Activated T-cell treated with anti-CD3 and anti-CD28 coated beads, Interleukin-2, amount 50 U/mL, for 4 hours (primary cell): ENCODE data around the gene LIN7B. TPM values are rescaled to one million over a fixed set of nuclear protein-coding genes. Genes with fewer than 3 reads are reported as not detected.

ENCODE experiments used
- ATAC-seq, 2 donors: fragments of 200-7000 bp; cut with Tn5 transposase; one replicate each; pipeline ENCODE4 v1.10.0; 2021
- DNase-seq: peaks from one replicate; pipeline ENCODE4 v3.0.0-alpha.2; 2020
- H3K27me3 Mint-ChIP-seq: one replicate; pipeline ENCODE4 v1.8.0; 2021; ENCODE audit warnings: low read depth, mixed read lengths
- H3K36me3 Mint-ChIP-seq: one replicate; pipeline ENCODE4 v1.8.0; 2022; ENCODE audit warnings: mixed read lengths; ENCODE audit not compliant: insufficient read depth
- H3K4me1 Mint-ChIP-seq: one replicate; pipeline ENCODE4 v1.8.0; 2021; ENCODE audit warnings: low read depth, mixed read lengths
- H3K4me3 Mint-ChIP-seq: one replicate; pipeline ENCODE4 v1.8.0; 2021; ENCODE audit warnings: mild to moderate bottlenecking, moderate library complexity, mixed read lengths
- H3K9me3 Mint-ChIP-seq: one replicate; pipeline ENCODE4 v1.8.0; 2021; ENCODE audit warnings: mixed read lengths
- total RNA-seq, 3 donors: library from RNA; stranded (reverse); gene quantifications; one replicate each; pipeline ENCODE4 v1.2.1, GENCODE V29; 2021

The LIN7B gene
- total RNA-seq, 3 donors from 2014 or later: 4.0 to 6.3 (median 4.2) TPM

GRCh38 chr19:49106648-49107135 is 7.5 kb upstream of the LIN7B start:
- ATAC-seq: peak; percentile 64 to 77
- no peaks in the 10 kb centered on the region for H3K27me3 Mint-ChIP-seq
- peaks cover 35% of the 10 kb centered on the region for H3K36me3 Mint-ChIP-seq
- no peaks in the 10 kb centered on the region for H3K9me3 Mint-ChIP-seq
- peaks cover 2% of the 10 kb centered on the region for H3K4me1 Mint-ChIP-seq
- H3K4me3 Mint-ChIP-seq: no peak overlapping the region
- DNase-seq: peak; percentile 63

DNA sequence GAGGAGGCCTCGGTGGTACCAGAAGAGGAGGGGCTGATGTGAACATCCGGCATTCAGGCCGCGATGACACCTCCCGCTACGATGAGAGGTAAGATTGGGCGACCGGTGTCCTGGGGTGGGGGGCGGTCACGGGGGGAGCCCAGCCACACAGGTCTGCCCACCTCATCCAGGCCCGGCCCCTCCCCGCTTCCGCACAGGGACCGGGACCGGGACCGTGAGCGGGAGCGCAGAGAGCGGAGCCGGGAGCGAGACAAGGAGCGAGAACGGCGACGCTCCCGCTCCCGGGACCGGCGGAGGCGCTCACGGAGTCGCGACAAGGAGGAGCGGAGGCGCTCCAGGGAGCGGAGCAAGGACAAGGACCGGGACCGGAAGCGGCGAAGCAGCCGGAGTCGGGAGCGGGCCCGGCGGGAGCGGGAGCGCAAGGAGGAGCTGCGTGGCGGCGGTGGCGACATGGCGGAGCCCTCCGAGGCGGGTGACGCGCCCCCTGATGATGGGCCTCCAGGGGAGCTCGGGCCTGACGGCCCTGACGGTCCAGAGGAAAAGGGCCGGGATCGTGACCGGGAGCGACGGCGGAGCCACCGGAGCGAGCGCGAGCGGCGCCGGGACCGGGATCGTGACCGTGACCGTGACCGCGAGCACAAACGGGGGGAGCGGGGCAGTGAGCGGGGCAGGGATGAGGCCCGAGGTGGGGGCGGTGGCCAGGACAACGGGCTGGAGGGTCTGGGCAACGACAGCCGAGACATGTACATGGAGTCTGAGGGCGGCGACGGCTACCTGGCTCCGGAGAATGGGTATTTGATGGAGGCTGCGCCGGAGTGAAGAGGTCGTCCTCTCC is 6.3 kb upstream of the LIN7B start:
- no peak for DNase-seq
- no peaks in the 10 kb centered on the region for H3K9me3 Mint-ChIP-seq
- H3K27me3 Mint-ChIP-seq: no peaks in the 10 kb centered on the region
- peaks cover 33% of the 10 kb centered on the region for H3K36me3 Mint-ChIP-seq
- ATAC-seq: no peak
- H3K4me1 Mint-ChIP-seq: peaks cover 2% of the 10 kb centered on the region
- no peak overlapping the region for H3K4me3 Mint-ChIP-seq

- DNase-seq: no peak
- H3K36me3 Mint-ChIP-seq: peaks cover 33% of the 10 kb centered on the region
- H3K4me1 Mint-ChIP-seq: peaks cover 11% of the 10 kb centered on the region
- no peaks in the 10 kb centered on the region for H3K9me3 Mint-ChIP-seq
- H3K4me3 Mint-ChIP-seq: no peak overlapping the region
- ATAC-seq: no peak
- no peaks in the 10 kb centered on the region for H3K27me3 Mint-ChIP-seq
These were observed 5.1 kb upstream of the LIN7B start for GRCh38 chr19:49109051-49109450.

DNA sequence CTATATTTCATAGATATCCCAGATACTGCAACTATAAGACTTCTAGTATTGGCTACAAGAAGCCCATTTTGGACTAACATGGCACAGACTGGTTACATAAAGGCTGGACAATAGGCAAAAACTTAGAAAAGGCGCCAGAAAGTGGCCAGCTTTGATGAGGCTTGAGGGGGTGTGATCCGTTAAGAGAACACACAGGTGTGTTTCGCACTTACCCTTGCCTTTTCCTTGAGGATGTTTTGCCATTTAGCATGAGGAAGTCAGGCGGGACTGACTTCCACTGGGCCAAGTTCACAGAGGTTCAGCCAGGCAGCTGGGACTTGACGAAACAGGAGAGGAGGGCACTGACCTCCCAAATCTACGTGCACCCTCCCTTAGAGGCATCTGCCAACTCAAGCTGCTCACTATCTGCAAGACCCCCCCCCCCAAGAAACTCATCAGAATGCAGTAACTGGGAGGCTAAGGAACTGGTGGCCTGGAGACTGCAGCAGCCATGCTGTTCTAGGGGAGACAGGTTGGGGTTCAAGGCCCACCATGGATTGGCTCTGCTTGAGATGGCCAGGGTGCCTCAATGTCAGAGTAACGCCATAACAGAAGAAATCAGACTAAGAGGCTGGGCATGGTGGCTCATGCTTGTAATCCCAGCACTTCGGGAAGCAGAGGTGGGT is 4.5 kb upstream of the LIN7B start:
- H3K4me3 Mint-ChIP-seq: no peak overlapping the region
- H3K4me1 Mint-ChIP-seq: peaks cover 11% of the 10 kb centered on the region
- no peak for DNase-seq
- peaks cover 33% of the 10 kb centered on the region for H3K36me3 Mint-ChIP-seq
- ATAC-seq: no peak
- H3K9me3 Mint-ChIP-seq: no peaks in the 10 kb centered on the region
- no peaks in the 10 kb centered on the region for H3K27me3 Mint-ChIP-seq

DNA sequence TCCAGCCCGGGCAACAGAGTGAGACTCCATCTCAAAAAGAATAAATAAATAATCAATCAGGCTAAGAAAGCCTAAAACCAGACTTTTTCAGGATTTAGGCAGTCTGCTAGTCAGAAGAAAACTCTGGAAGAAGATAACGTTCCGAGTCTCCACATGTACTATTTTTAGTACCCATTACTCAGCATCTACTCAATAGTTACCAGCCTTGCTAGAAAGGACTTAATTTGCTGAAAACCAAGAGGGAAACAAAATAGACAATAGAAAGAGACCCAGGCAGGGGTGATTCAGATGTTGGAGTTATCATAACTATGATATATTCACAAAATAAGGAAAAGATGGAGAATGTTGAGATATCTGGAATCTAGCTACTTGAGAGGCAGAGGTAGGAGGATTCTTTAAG is 3.6 kb upstream of the LIN7B start:
- ATAC-seq (no peak), DNase-seq (no peak)
- peaks cover 26% of the 10 kb centered on the region for H3K36me3 Mint-ChIP-seq
- H3K4me3 Mint-ChIP-seq: no peak overlapping the region
- no peaks in the 10 kb centered on the region for H3K9me3 Mint-ChIP-seq
- H3K4me1 Mint-ChIP-seq: peaks cover 15% of the 10 kb centered on the region
- H3K27me3 Mint-ChIP-seq: no peaks in the 10 kb centered on the region

- Mint-ChIP-seq H3K4me1 (peaks cover 17% of the 10 kb centered on the region), H3K9me3 (no peaks in the 10 kb centered on the region), H3K27me3 (no peaks in the 10 kb centered on the region), H3K36me3 (peaks cover 22% of the 10 kb centered on the region), H3K4me3 (no peak overlapping the region)
- ATAC-seq (no peak), DNase-seq (no peak)
These were observed 2.8 kb upstream of the LIN7B start for GRCh38 chr19:49111218-49111998.

- DNase-seq (peak; percentile 52), ATAC-seq (no peak)
- no peaks in the 10 kb centered on the region for H3K9me3 Mint-ChIP-seq
- no peaks in the 10 kb centered on the region for H3K27me3 Mint-ChIP-seq
- H3K4me3 Mint-ChIP-seq: peak overlapping the region; percentile 76
- peaks cover 33% of the 10 kb centered on the region for H3K4me1 Mint-ChIP-seq
- no peaks in the 10 kb centered on the region for H3K36me3 Mint-ChIP-seq
These were observed 627 bp downstream of the LIN7B start for GRCh38 chr19:49114630-49115363.

DNA sequence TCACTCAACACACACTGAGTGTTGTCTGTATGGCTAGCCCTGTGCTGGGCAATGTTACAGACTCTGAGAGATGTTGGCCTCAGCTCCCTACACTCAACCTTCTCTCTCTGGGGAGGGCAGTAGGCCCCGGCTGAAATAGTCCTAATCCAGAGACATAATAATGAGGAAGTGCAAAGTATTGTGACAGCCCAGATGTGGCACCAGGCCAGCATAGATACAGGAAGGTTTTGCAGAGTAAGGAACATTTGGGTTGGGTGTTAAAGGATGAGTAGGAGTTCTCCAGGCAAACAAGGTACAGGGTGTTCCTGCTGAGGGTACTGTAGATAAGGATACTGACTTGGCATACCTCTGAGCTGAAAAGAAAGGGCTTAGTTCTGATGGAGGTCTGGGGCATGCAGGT is 2.4 kb downstream of the LIN7B start:
- Mint-ChIP-seq H3K9me3 (no peaks in the 10 kb centered on the region), H3K27me3 (peaks cover 4% of the 10 kb centered on the region), H3K36me3 (no peaks in the 10 kb centered on the region), H3K4me1 (peaks cover 41% of the 10 kb centered on the region), H3K4me3 (peak overlapping the region; percentile 81)
- DNase-seq (no peak), ATAC-seq (no peak)

- no peaks in the 10 kb centered on the region for H3K36me3 Mint-ChIP-seq
- no peaks in the 10 kb centered on the region for H3K9me3 Mint-ChIP-seq
- DNase-seq (no peak), ATAC-seq (no peak)
- H3K4me3 Mint-ChIP-seq: peak overlapping the region; percentile 81
- H3K4me1 Mint-ChIP-seq: peaks cover 41% of the 10 kb centered on the region
- peaks cover 4% of the 10 kb centered on the region for H3K27me3 Mint-ChIP-seq
These were observed 3.8 kb downstream of the LIN7B start for GRCh38 chr19:49117677-49118564.

DNA sequence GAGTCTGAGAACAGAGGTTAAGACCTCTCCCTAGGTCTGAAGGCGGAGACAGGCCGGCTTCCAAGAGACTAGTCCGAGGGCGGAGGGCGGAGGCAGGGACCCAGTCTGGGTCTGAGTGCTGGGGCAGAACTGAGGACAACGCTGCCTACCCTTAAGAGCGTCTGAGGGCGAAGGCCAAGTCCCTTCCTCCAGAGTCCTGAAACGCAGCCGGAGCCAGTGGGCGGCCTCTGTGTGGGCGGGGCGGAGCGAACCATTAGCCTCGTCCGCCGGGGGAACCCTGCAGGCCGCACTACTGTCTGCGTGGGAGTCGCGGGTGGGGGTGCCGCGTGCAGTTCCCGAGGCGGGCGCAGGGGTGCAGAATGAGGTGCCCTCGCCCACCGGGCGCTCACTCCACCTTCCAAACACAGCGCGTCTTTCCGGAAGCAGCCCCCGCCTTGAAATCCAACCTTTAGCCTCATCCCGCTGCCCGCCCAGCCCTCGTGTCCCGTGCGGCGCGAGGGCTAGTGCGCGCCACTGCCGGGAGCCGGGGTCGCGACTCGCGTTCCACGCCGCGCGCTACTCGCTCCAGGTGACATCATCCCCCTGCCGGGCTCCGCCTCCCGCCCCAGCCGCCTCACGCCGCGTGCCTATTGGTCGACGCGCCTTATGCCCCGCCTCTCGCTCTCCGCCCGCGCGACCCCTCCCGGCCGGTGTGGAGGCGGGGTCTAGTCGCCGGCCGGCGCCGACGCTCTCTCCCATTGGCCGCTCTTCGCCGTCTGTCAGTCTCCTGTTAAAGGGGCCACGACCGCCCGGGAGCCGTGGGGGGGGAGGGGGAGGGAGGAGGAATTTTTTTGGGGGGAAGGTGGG is 4.6 kb downstream of the LIN7B start, which contains the start of gene C19orf73:
C19orf73 (minus strand) TSS at position 579 of the 846 bp plus-strand sequence; CDS start at position 458, 121 bp downstream.
- peak; percentile 79 to 83 for ATAC-seq
- Mint-ChIP-seq H3K4me3 (peak within 1 kb of the TSS; percentile 81), H3K27me3 (peaks cover 4% of the 10 kb centered on the region), H3K36me3 (no peaks in the 10 kb centered on the region), H3K9me3 (no peaks in the 10 kb centered on the region), H3K4me1 (peaks cover 35% of the 10 kb centered on the region)
- DNase-seq: peak; percentile 97

- H3K4me3 Mint-ChIP-seq: peak within 1 kb of the TSS; percentile 81
- H3K9me3 Mint-ChIP-seq: no peaks in the 10 kb centered on the region
- H3K27me3 Mint-ChIP-seq: peaks cover 4% of the 10 kb centered on the region
- ATAC-seq: peak; percentile 7 to 15
- DNase-seq: no peak
- H3K4me1 Mint-ChIP-seq: peaks cover 32% of the 10 kb centered on the region
- no peaks in the 10 kb centered on the region for H3K36me3 Mint-ChIP-seq
These were observed 5.5 kb downstream of the LIN7B start, which contains the start of gene PPFIA3 for GRCh38 chr19:49119411-49120324. Gene PPFIA3, plus strand, starts transcription at chr19:49119544. Its CDS starts 8,330 bp downstream, at chr19:49127874.
